ENCODE data around the gene ZBTB44.
"Not testable (repeated sequence)": the region's sequence is repeated elsewhere in the genome, so short reads cannot be mapped to it uniquely, and the experiment has no call there.

ZBTB44 gene

DNA sequence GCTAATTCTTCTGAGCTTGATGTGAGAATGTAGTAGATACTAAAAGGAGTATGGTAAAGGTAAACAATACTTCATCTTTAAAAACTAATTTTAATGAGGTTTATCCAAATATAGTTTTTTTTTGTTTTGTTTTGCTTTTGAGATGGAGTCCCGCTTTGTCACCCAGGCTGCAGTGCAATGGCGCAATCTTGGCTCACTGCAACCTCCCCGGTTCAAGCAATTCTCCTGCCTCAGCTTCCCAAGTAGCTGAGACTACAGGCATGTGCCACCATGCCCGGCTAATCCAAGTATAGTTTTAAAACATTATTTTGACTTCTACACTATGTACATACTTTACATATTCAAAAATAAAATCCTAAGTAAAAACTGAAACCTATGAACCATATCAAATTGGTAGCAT is 4.1 kb downstream of the ZBTB44 start:
- DNase-seq, result no peak

- no peak for DNase-seq
Observed at GRCh38 chr11:130308886-130309285, 5.8 kb downstream of the ZBTB44 start.

GRCh38 chr11:130308059-130308458 is 6.7 kb downstream of the ZBTB44 start:
- no peak for DNase-seq

DNA sequence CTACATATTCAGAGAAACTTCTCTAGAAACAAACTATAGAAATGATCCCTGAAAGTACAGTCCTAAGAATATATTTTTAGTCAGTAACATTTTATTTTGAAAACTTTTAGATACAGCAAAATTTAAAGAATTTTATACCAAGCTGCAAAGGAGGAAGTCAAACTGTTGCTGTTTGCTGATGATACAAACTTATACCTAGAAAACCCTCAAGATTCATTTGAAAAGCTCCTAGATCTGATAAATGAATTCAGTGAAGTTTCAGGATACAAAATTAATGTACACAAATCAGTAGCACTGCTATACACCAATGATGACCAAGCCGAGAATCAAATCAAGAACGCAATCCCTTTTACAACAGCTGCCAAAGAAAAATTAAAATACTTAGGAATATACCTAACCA is 10.1 kb downstream of the ZBTB44 start:
- DNase-seq, result no peak

DNA sequence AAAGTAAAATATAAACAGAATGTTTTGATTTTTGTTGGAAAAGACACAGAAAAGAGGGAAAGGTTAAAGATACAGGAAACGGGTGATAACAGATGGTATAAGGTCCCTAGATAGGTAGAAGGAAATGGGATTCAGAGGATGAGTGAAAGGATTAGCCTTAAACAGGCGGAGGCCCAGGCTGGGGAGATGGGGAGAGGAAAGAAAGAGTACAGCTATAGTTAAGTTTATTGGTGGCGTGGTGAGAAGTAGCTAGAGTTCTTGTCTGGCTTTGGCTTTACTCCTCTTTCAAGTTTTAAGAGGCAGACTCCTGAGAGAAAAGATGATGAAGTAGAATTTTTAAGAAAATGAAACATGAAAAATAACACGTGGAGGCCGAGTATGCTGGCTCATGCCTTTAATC is 13.7 kb downstream of the ZBTB44 start:
- no peak for DNase-seq

DNA sequence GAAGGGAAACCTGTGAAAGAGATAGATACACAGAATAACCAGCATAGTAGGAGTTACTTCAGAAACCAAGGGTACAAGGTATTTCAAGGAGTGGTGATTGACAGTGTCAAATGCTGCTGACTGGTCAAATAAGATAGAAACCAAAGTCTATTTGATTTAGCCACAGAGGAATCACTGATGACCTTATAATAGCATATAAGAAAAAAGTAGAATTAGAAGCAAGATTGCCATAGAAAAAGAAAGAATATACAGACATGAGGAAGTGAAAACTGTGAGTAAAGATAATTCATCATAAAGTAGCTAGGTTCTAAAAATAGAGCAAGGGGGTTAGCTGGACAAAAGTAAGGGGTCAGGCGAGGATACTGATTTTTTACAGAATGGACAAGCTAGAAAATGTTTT is 14.2 kb downstream of the ZBTB44 start:
- DNase-seq, result no peak

DNA sequence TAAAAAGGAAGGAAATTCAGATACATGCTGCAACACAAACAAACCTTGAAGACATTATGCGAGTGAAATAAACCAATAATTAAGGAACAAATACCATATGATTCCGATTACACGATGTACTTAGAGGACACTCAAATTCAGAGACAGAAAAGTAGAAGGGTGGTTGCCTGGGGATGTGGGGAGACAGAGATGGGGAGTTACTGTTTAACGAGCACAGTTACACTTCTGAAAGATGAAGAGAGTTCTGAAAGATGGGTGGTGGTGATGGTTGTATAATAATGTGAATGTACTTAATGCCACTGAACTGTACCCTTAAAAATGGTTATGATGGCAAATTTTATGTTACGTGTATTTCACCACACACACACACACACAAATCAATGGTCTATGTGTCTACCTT is 14.7 kb downstream of the ZBTB44 start:
- no peak for DNase-seq

DNA sequence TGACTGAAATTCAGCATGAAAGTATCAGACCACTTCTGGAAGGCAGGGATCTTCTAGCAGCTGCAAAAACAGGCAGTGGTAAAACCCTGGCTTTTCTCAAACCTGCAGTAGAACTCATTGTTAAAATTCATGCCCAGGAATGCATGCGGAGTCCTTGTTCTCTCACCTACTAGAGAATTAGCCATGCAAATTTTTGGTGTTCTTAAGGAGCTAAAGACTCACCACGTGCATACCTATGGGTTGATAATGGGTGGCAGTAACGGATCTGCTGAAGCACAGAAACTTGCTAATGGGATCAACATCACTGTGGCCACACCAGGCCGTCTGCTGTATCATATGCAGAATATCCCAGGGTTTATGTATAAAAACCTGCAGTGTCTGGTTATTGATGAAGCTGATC is 19.1 kb downstream of the ZBTB44 start:
- DNase-seq, result no peak

DNA sequence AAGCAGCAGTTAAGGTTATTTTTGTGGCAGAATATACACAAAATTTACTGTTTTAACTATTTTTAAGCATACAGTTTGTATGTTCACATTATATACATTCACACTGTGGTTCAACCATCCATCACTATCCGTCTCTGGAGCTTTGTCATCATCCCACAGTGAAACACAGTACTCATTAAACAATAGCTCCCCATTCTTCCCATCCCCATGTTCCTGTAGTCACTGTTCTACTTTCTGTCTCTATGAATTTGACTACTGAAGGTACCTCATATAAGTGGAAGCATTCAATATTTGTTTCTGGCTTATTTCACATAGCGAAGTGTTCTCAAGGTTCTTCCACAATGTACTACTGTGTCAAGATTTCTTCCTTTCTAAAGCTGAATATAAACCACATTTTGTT is 32.6 kb downstream of the ZBTB44 start:
- DNase-seq, result no peak

- not testable (repeated sequence) for DNase-seq
Observed at GRCh38 chr11:130281341-130281740, 33.4 kb downstream of the ZBTB44 start.

- DNase-seq, result no peak
Observed at GRCh38 chr11:130279989-130280388, 34.7 kb downstream of the ZBTB44 start.

GRCh38 chr11:130278745-130279144 is 36.0 kb downstream of the ZBTB44 start:
- DNase-seq, result no peak

DNA sequence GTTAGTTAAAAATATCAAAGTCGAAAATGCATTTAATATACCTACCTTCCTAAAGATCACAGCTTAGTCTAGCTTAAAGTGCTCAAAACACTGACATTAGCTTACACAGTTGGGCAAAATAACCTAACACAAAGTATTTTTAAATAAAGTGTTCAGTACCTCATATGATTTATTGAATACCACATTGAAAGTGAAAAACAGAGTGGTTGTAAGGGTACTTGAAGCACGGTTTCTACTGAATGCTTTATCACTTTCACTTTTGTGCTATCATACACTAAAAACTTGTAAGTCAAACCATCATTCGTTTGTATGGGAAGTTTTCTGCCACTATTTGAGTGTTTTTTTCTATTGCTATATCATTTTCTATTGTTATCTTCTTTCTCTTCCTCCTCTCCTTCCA is 36.6 kb downstream of the ZBTB44 start:
- DNase-seq, result no peak

DNA sequence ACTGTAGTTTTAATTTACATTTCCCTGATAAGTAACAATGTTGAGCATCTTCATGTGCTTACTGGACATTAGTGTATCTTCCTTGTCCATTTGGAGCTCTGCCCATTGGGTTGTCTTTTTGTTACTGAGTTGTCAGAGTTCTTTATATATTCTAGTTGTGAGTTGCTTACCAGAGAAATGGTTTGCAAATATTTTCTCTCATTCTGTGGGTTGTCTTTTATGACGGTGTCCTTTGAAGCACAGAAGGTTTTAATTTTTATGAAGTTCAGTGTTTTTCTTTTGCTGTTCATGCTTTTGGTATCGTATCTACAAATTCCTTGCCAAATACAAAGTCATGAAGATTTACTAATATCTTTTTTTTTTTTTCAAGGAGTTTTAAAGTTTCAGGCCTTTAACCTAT is 42.4 kb downstream of the ZBTB44 start:
- DNase-seq, result no peak

- DNase-seq, result no peak
Observed at GRCh38 chr11:130269326-130269943, 45.3 kb downstream of the ZBTB44 start.

GRCh38 chr11:130263351-130263750 is 51.4 kb downstream of the ZBTB44 start:
- DNase-seq, result no peak

DNA sequence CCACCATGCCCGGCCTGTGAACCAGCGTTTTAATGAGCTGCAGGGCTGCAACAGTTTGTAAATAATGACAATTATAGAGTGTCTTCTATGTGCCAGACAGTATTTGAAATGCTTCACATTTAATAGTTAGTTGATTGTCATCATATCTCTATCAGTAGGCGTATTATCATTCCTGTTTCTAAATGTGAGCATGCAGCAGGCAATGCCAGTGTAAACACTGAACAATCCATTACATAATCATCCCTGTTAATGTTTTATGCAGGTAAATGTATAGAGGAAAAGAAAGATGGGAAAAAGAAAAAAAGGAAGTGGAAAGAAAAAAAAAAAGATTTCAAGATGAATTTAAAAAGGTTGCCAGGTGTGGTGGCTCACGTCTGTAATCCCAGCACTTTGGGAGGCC is 52.3 kb downstream of the ZBTB44 start:
- DNase-seq, result no peak

DNA sequence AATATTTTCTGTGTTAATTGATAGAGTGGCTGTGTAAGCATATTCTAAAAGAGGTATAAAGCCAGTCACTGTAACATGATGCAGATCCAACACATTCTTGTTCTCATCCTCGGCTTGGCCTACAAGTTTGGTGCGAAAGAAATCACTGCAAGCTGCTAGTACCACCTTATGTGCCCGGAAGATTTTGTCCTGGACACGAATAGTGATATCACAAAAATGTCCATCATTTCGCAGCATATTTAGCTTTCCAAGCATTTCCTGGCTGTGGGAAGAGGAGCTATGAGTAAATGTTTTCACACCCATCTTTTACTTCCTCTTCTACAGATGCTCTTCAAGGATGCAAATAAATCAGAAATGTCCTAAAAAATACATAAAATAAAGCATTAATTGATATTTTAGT is 53.1 kb downstream of the ZBTB44 start:
- DNase-seq, result no peak

DNA sequence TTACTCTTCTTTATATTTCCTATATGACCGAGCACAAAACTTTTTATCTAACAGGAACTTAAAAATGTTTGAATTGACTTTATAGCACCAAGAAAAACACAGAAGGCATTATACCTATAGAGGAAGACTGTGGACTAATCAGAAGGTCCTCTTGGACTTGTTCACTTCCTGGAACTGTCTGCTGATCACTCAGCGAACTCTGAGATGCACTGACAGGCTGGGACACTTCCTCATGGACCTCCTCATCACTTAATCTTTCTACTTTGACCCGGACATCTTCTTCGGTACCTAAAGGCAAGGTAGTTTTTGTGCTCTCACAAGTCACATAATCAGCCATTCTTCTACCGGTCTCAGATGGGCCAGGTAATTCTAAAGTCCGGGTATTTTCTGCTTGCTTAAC is 54.0 kb downstream of the ZBTB44 start:
- no peak for DNase-seq

- no peak for DNase-seq
Observed at GRCh38 chr11:130260080-130260627, 54.6 kb downstream of the ZBTB44 start.

GRCh38 chr11:130251763-130252162 is 63.0 kb downstream of the ZBTB44 start:
- DNase-seq, result not testable (repeated sequence)

DNA sequence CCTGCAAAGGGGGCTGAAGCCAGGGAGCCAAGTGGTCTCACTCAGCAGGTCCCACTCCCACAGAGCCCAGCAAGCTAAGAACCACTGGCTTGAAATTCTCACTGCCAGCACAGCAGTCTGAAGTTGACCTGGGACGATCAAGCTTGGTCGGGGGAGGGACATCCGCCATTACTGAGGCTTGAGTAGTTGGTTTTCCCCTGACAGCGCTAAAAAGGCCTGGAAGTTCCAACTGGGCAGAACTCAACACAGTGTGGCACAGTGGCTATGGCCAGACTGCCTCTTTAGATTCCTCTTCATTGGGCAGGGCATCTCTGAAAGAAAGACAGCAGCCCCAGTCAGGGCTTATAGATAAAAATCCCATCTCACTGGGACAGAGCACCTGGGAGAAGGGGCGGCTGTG is 64.8 kb downstream of the ZBTB44 start:
- not testable (repeated sequence) for DNase-seq

DNA sequence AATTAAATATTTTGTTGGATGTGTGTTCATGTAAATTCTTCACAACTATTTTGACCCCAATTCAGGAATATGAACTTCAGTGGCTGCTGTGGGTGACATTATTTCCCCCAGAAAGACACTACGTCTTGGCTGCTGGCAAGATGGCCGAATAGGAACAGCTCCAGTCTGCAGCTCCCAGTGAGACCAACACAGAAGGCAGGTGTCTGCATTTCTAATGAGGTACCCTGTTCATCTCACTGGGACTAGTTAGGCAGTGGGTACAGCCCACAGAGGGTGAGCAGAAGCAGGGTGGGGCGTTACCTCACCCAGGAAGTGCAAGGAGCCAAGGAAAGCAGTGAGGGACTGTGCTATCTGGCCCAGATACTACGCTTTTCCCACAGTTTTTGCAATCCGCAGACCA is 65.3 kb downstream of the ZBTB44 start:
- no peak for DNase-seq

DNA sequence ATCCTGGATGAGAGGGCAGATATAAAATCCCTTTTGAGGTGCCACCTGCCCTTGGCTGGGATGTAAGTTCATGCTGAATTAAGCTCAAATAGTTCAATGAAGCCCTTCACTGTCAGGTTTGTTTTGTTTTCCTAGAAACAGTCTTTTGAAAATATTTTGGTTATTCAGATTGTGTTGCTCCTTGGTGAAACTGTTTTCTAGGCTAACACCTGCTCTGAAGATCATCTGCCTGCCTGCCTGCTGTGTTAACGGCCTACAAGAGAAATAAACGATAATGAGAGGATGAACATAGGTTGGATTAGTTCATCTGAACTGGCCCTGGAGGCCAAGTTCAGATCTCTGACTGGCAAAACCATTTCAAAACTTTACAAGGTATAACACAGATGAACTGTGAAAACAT is 67.4 kb downstream of the ZBTB44 start:
- no peak for DNase-seq

DNA sequence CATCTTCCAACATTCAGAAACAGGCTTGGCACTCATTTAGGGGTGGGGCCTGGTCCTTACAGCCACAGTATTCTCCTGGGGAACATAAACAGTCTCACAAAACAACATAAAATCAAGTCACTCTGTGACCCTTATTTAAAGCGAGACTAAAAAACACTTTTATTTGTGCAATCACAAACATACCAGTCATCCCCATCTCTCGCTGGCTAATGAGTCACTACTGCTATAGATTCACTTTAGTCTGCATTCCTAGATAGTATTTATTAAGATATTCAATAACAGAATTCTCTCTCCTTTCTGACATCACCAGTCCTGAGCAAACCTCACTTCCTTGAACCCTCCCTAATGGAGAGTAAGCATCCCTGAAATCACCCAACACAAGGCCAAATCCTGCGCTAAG is 68.0 kb downstream of the ZBTB44 start:
- no peak for DNase-seq
